NOMO-1 (cell line): ENCODE measurements around the gene MTFR2.

Experiments used
- DNase-seq, 2 experiments: peaks; one replicate each; lab custom pipeline; 2025; ENCODE audit not compliant: unreplicated experiment in 2 of 2; lab: John Stamatoyannopoulos, UW

Gene MTFR2

DNA sequence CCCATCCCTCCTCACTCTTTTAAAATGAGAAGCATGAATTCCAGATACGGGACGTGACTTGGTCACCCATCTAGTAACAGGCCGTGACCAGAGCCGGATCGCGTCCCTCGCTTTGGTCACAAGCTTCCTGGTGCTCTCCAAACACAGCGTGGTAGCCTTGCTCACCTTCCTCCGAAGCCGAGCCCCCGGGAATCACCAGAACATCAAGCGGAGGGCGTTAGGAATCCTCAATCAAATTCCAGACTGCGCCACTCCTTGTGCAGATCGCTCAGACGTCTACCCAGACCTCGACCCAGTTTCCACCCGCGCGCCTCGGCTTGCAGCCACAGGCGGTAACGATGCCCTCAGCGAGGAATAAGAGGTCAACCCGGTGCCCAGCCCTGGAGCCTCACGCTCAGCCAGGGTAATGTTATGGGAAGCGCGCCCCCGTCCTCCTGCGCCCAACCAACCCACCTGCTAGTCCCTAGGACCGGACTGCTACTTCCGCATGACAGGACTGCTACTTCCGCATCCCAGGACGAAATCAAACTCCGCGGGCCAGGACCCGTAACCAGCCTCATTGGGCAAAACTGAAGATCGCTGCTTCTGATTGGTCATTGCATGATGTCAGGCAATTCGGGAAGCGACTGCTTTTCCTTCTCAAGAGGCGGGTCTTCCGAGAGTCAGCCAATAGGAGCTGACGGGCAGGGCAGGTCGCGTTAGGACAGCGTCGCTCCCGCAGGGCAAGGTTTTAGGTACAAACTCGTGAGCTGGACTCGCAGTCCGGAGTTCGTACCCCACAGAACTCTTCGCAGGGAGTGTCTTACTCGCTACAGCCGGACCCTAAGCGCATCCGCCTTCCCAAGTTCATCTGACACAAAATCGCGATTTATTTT is at the start of gene MTFR2:
TSS of gene MTFR2 (minus strand) at position 501 of the 875 bp plus-strand sequence. CDS start 1,212 bp downstream, outside the sequence.
- DNase-seq = peak; percentile 95 to 99

DNA sequence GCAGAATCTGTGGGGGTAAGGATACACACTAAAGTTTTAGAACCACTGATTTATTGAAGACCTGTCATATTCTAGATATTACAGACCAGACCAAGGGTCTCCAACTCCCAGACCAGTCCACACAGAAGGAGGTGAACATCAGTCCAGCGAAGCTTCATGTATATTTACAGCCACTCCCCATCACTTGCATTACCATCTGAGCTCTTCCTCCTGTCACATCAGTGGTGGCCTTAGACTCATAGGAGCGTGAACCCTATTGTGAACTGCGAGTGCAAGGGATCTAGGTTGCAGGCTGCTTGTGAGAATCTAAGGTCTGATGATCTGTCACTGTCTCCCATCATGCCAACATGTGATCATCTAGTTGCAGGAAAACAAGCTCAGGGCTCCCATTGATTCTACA is 44.5 kb upstream of the MTFR2 start:
- no peak for DNase-seq

DNA sequence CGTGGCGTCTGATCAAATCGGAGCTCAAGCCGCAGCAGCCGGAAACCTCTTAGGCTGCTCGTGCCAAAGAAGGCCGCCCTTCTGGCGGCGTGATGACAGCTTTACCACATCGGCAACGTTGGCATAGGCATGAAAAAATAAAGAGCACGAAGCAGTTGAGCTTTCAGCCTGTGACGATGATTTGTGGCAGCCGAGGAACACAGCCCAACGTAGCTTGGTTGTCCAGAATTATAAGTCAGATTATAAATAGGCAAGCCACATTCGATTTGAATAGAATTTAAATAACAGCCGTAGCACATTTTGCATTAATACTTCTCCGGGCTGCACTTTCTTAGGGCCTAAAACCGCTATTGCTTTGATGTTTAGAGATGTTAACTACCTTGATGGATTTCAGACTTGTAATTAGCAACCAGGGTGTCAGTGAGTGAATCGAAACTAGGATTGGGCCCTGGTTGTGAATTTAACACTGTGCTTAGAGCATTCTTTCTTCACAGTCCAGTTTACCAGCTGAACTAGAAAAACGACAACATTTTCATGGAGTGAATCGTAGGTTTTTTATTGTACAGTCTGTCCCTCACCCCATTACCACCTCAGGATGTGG is 40.4 kb upstream of the MTFR2 start:
- peak; percentile 38 to 76 for DNase-seq

GRCh38 chr6:136289579-136290409 is 39.7 kb upstream of the MTFR2 start, which contains the start of gene BCLAF1:
TSS of gene BCLAF1 (minus strand) at chr6:136289846. CDS start at chr6:136279866, 9,980 bp downstream.
- peak; percentile 97 to 98 for DNase-seq

- DNase-seq = peak; percentile 84 to 87
Observed at GRCh38 chr6:136289327-136289578, 39.1 kb upstream of the MTFR2 start.

DNA sequence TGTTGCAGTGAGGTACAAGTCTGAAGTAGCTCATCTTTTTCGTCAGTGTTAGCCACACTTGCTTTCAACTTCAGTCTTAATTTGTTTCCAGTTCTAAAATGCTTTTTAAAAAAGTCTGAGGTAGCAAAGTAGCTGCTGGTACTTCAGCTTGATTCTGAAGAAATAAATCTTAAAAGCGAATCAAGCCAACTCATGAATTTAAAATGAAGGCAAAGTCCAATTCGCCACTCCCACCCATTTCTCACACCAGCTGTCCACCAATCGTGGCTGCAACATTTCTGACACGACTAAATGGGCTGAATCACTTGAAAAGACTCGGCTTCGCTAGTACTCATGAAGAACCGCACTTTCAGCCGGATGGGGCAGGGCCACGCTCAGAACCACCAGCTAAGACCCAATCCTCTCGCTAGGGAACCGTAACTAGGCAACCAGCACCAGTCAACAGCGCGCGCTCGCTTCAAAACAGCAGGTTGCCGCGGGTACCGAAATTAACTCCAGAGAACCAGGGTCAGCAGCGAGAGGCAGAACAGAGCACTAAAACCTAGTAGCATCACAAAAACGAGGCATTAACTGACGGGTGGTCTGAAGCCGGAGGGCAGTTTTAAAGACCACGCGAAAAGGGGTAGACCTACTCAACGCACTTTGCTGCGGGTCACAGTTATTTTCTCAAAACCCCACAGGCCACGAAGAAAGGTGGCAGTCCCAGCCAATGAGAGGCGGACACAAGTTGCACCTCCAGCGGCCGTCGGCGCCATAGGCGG is 38.6 kb upstream of the MTFR2 start:
- DNase-seq = peak; percentile 59 to 82

- no peak for DNase-seq
Observed at GRCh38 chr6:136284909-136285308, 34.8 kb upstream of the MTFR2 start.

- no peak for DNase-seq
Observed at GRCh38 chr6:136282906-136283305, 32.8 kb upstream of the MTFR2 start.

GRCh38 chr6:136280032-136280609 is 30.0 kb upstream of the MTFR2 start:
- DNase-seq = no peak

DNA sequence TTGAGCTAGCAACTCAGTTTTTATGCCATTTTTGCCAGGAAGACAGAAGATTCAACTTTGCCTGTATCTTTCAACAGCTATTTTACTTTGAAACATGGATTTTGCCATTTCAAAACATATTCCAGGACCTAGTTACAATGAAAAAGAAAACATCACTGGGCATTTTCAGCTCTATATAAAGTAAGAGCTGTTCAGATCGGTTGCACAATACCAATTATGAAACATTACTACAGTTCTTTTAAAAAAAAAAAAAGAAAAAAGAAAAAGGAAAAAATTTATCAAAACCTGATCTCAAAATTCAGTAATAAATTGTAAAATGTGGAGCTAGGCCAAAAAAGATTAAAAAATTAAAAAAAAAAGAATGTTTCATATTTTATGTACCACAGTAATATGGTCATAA is 24.0 kb upstream of the MTFR2 start:
- DNase-seq = peak in 1 of 2 experiments; percentile 35

DNA sequence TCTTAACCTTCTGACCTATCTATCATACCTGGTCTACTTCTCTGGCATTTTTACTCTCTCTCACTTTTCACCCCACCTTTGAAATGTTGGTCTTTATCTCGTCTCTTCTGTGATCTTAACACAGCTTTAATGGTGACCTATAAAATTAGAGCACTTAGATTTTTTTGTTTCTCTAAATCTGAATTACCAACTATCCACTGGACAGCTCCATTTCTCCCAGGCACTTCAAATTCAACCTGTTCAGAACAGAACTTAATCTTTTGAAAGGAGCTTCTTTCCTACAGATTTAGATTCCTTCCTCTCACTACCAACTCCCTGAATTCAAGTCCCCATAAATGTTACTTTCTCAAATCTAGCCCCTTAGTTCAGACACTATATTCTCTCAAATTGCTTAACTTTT is 15.0 kb upstream of the MTFR2 start:
- DNase-seq = no peak

DNA sequence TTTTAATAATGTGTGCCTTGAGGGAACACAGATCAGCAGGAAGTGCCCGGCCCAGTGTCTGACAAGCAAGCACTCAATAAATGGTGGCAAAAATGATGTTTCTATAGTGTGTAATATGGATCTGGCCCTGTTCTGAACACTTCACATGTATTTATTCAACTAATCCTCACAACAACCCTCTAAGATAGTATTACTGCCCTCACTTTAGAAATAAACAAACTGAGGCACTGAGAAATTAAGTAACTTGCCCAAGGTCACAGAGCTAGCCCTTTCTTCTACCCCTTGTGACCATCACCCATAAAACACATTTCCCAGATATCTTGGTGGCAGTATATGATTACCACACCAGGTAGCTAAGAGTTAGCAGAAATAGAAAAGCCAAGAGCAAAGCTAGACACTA is 12.8 kb upstream of the MTFR2 start:
- no peak for DNase-seq

DNA sequence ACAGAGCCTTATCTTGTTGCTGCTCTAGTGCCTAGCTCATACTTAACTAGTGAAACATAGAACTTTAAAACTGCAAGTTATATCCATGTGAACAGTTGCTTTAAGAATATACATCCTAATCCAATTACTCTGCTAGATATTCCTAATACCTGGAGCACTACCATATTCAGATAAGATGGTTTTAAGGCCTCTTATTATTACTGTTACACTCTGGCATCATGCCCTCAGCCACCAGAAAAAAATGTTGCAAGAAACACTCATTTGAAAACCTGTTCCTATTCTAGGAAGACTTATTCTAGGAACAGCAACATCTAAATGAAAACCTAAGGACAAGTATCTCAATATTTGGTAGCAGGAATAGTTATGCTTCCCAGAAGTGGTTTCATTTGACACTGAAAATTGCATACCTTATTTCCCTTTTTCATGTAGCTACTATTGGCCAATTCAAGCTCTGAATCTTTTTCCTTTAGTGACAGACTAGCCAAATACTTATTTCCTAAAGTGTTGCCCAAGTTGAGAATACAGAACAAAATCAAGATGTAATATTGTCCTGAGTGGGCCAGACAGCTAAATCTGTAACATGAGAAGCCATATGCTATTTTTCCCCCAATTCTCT is 4.8 kb upstream of the MTFR2 start:
- DNase-seq = no peak

DNA sequence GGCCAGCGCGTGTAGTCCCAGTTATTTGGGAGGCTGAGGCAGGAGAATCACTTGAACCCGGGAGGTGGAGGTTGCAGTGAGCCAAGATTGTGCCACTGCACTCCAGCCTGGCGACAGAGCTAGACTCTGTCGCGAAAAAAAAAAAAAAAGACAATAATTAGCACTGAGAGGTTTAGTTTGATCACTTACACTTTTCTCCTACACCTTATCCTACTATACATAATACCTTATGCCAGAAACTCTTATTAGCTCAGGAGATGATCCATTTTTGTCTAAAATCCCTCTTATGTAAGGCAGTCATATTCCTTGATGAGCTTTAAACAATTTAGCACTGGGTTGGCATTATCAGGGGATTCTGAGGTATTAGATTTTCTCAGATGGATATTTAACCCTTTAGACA is 3.6 kb upstream of the MTFR2 start:
- no peak for DNase-seq

DNA sequence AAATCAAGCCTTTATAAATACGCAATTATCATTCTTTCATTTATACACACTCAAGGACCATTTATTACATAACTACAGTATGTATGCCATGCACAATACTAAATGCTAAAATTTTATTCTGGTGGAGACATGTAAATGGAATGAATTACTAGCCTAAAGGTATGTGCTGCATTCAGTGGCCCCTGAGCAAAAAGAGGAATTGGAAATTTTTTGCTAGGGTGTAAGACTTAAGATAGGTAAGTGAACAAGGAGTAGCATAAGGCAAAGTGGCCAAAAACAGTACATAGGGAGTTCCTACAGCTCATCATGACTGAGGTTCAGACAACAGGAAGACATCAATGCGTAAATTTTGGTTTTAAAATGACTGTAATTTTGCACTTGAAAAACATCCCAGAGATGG is 2.3 kb upstream of the MTFR2 start:
- DNase-seq = no peak

GRCh38 chr6:136251394-136251793 is 1.3 kb upstream of the MTFR2 start:
- no peak for DNase-seq

DNA sequence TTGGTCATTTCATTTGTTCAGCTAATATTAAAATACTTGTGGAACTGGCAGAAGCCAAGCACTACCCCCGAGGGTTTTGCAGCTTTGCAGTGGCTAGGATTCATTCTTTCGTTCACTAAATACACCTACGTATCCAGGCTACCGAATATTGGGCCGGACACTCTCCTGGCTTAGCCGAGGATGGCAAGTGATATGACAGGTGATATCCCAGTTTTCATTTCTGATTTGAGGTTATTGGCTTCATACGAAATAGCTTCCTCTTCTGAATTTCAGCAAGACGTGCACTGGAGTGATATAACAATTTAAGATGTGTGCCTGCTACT is 536 bp upstream of the MTFR2 start:
- DNase-seq = peak in 1 of 2 experiments; percentile 45

DNA sequence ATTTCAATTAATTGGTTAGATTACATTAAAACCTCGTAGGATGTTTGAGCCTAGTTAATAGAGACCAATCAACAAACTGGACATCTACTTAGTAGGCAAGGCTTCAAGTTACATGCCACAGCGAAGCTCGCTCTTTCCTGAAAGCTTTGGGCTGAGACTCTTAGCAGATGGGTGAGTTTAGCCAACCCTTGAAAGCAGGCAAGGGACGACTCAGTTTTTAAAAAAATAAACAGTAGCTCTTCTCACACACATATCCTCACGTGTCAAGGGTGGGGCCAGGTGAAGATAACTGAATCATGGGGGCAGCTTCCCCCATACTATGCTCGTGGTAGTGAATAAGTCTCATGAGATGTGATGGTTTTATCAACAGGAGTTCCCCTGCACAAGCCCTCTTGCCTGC is 775 bp downstream of the MTFR2 start:
- DNase-seq = peak in 1 of 2 experiments; percentile 10

- DNase-seq = no peak
Observed at GRCh38 chr6:136244061-136244616, 6.0 kb downstream of the MTFR2 start.
